Measurements from ENCODE around the gene C1orf185.

GRCh38 chr1:51097171-51097570 is 4.9 kb upstream of the C1orf185 start:
- TF ChIP-seq CTCF (IDR thresholded peaks at IDR 0.05) (no peak), EP300 (IDR thresholded peaks at IDR 0.05) (no peak)

All from tibial nerve (tissue), 4 donors.